Sigmoid colon (tissue), 7 donors: Measurements from ENCODE around the gene CEACAM19. TPM values are rescaled to one million over a fixed set of nuclear protein-coding genes. Genes with fewer than 3 reads are reported as not detected.
A peak's percentile ranks its signal among the peaks of the same experiment; 100 is the strongest.

ENCODE experiments used
- DNase-seq: peaks from one replicate; pipeline ENCODE4 v3.0.0-alpha.2; 2019
- H3K27ac ChIP-seq, 4 donors: fragments of 200-600 bp; sonication (generic); one replicate each; pipeline ENCODE4 v1.5.1; 2016 to 2019; ENCODE audit warnings: mild to moderate bottlenecking in 1 of 4
- H3K27me3 ChIP-seq, 3 donors: fragments of 200-600 bp; sonication (generic); one replicate each; pipeline ENCODE4 v1.5.1; 2019; ENCODE audit warnings: mild to moderate bottlenecking in 1 of 3
- H3K36me3 ChIP-seq, 4 donors: fragments of 200-600 bp; sonication (generic); one replicate each; pipeline ENCODE4 v1.5.1; 2016 to 2019
- H3K4me1 ChIP-seq, 4 donors: fragments of 200-600 bp; sonication (generic); one replicate each; pipeline ENCODE4 v1.5.1; 2017 to 2019
- H3K4me3 ChIP-seq, 4 donors: fragments of 200-600 bp; sonication (generic); one replicate each; pipeline ENCODE4 v1.5.1; 2017 to 2019; ENCODE audit warnings: mild to moderate bottlenecking in 2 of 4, moderate library complexity in 1 of 4
- H3K9me3 ChIP-seq, 4 donors: fragments of 200-600 bp in 3 of 4; sonication (generic) in 3 of 4; one replicate each; pipeline versions ENCODE4 v1.5.1 to v1.6.1; 2013 to 2019
- EP300 ChIP-seq, 4 donors: sonication (generic); formaldehyde crosslinking; IDR thresholded peaks; one replicate each; pipeline ENCODE4 v1.6.1; 2017; ENCODE audit warnings: antibody characterized with exemption in 4 of 4
- POLR2A ChIP-seq, 2 donors: fragments of 450-650 bp; IDR thresholded peaks; one replicate each; pipeline ENCODE4 v1.6.1; 2016; ENCODE audit warnings: antibody characterized with exemption in 2 of 2, mild to moderate bottlenecking in 2 of 2, moderate library complexity in 2 of 2
- POLR2AphosphoS5 ChIP-seq, 4 donors: sonication (generic); formaldehyde crosslinking; IDR thresholded peaks; one replicate each; pipeline ENCODE4 v1.6.1; 2017; ENCODE audit warnings: antibody characterized with exemption in 4 of 4
- WGBS, 2 donors: extraction: QIAGEN DNeasy Blood & Tissue Kit; methylation state at CpG; one replicate each; pipeline ENCODE4 v1.1.7; 2013; 5-methylcytosine and 5-hydroxymethylcytosine counted together
- intact Hi-C: fragments of 100-400 bp; cut with DNase I; formaldehyde crosslinking; loops from one replicate; pipeline ENCODE4 v1.15.1; 2023
- polyA plus RNA-seq, 3 donors: library from polyadenylated mRNA; stranded (reverse); fragments of 200-250 nt; gene quantifications; one replicate each; pipeline ENCODE4 v1.2.3, GENCODE V29; 2013
- total RNA-seq, 4 donors: library from RNA; depleted of rRNA; stranded (reverse); fragments of >200 nt; gene quantifications; one replicate each; pipeline ENCODE4 v1.1.0, GENCODE V29; 2016
- TF ChIP-seq, protein P1 (sequence below), 4 experiments: fragments of 450-650 bp in 3 of 4; fragments of 200-600 bp in 1 of 4; IDR thresholded peaks; one replicate each; pipeline ENCODE4 v1.5.1; 2016 to 2019; ENCODE audit warnings: antibody characterized with exemption in 4 of 4, mild to moderate bottlenecking in 3 of 4, moderate library complexity in 2 of 4
- donor health status: healthy with polysubstance abuse.
- donor health status: Bipolar disorder and iron deficiency.
- donor health status: healthy.

The CEACAM19 gene
- total and polyA plus RNA-seq, 7 donors, result 0.60 to 5.3 (median 1.4) TPM

- Histone ChIP-seq H3K36me3 (peaks cover 4 to 63% (median 26%) of the 10 kb centered on the region in 4 donors), H3K9me3 (no peaks in the 10 kb centered on the region), H3K4me1 (peaks cover 0 to 26% (median 6%) of the 10 kb centered on the region in 4 donors), H3K4me3 (no peak overlapping the region), H3K27me3 (no peaks in the 10 kb centered on the region), H3K27ac (no peak overlapping the region)
- no peak for DNase-seq
- intact Hi-C loops, result no loop called here
- WGBS, 2 donors, result 87 to 93% methylated on average over 15 of the region's 15 CpGs
- TF ChIP-seq, protein P1, sequence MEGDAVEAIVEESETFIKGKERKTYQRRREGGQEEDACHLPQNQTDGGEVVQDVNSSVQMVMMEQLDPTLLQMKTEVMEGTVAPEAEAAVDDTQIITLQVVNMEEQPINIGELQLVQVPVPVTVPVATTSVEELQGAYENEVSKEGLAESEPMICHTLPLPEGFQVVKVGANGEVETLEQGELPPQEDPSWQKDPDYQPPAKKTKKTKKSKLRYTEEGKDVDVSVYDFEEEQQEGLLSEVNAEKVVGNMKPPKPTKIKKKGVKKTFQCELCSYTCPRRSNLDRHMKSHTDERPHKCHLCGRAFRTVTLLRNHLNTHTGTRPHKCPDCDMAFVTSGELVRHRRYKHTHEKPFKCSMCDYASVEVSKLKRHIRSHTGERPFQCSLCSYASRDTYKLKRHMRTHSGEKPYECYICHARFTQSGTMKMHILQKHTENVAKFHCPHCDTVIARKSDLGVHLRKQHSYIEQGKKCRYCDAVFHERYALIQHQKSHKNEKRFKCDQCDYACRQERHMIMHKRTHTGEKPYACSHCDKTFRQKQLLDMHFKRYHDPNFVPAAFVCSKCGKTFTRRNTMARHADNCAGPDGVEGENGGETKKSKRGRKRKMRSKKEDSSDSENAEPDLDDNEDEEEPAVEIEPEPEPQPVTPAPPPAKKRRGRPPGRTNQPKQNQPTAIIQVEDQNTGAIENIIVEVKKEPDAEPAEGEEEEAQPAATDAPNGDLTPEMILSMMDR (IDR thresholded peaks at IDR 0.05), result no peak
- TF ChIP-seq EP300 (IDR thresholded peaks at IDR 0.05), result no peak
- no peak for TF ChIP-seq POLR2AphosphoS5 (IDR thresholded peaks at IDR 0.05)
- TF ChIP-seq POLR2A (IDR thresholded peaks at IDR 0.05), result no peak
Measured at GRCh38 chr19:44649578-44650145, 21.6 kb upstream of the CEACAM19 start.

DNA sequence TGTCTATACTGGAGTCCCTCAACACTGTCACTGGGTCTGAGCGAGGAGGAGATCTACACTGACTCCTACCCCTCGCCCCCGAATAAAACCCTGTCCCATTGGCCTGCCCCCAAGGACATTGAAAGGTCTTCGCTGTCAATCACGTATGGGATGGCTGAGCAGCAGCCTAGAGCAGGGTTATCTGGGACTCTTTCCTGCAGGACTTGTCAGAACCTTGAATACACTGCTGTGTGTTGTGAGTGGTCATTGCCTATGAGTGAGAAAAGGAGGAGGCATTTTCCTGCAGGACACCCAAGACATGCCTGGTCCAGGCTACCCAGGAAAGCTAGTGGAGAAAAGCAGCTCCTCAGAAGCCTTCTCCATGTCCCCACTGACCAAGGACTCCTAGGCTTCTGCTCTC, 17.9 kb upstream of the CEACAM19 start:
- no peaks in the 10 kb centered on the region for H3K27me3 ChIP-seq
- DNase-seq, result no peak
- peaks cover 4 to 83% (median 29%) of the 10 kb centered on the region in 4 donors for H3K36me3 ChIP-seq
- H3K4me1 ChIP-seq, result peaks cover 0 to 10% (median 3%) of the 10 kb centered on the region in 4 donors
- no peaks in the 10 kb centered on the region for H3K9me3 ChIP-seq
- TF ChIP-seq POLR2AphosphoS5 (IDR thresholded peaks at IDR 0.05) (no peak), POLR2A (IDR thresholded peaks at IDR 0.05) (no peak), EP300 (IDR thresholded peaks at IDR 0.05) (no peak)
- TF ChIP-seq, protein P1 (IDR thresholded peaks at IDR 0.05), result no peak
- intact Hi-C loops, result no loop called here
- no peak overlapping the region for H3K4me3 ChIP-seq
- WGBS, 2 donors, result 92 to 96% methylated on average over 5 of the region's 5 CpGs
- no peak overlapping the region for H3K27ac ChIP-seq

DNA sequence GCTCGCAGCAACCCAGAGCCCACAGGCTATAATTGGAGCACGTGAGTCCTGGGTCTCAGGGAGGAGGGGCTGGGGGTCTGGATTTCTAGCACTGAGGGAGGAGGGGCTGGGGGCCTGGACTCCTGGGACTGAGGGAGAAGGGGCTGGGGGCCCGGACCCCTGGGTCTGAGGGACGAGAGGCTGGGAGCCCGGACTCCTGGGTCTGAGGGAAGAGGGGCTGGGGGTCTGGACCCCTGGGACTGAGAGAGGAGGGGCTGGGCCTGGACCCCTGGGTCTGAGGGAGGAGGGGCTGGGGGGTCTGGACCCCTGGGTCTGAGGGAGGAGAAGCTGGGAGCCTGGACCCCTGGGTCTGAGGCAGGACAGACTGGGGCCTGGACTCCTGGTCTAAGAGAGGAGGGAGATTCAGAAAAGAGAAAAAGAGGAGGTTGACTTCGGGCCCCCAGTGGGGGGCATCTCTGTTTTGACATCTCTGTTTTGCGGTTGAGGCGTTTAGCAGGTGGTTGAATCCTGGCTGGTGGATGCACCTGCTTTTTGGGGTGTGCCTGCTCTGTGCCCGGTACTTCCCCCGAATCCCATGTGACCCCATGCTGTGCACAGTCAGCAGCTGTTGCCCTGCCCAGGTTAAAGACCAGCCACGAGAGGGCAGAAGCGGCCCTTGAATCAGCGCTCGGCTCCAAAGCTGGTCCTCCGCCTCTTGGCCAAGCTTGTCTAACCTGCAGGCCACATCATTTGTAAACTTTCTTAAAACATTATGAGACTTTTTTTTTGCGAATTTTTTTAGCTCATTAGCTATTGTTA, 17.1 kb upstream of the CEACAM19 start:
- Histone ChIP-seq H3K9me3 (no peaks in the 10 kb centered on the region), H3K27me3 (no peaks in the 10 kb centered on the region), H3K27ac (no peak overlapping the region), H3K36me3 (peaks cover 4 to 91% (median 32%) of the 10 kb centered on the region in 4 donors), H3K4me3 (no peak overlapping the region), H3K4me1 (peaks cover 0 to 5% (median 0%) of the 10 kb centered on the region in 4 donors)
- WGBS, 2 donors, result 34 to 40% methylated on average over 16 of the region's 16 CpGs
- DNase-seq, result peak; percentile 77
- intact Hi-C loops, result no loop called here
- TF ChIP-seq, protein P1 (IDR thresholded peaks at IDR 0.05), result peak in 3 of 4 experiments; percentile 5 to 32 (median 27)
- no peak for TF ChIP-seq POLR2A (IDR thresholded peaks at IDR 0.05)

- WGBS, 2 donors, result 43 to 44% methylated on average over 25 of the region's 25 CpGs
- no peaks in the 10 kb centered on the region for H3K27me3 ChIP-seq
- peak; percentile 69 for DNase-seq
- H3K9me3 ChIP-seq, result no peaks in the 10 kb centered on the region
- no peak overlapping the region for H3K27ac ChIP-seq
- peaks cover 0 to 94% (median 18%) of the 10 kb centered on the region in 4 donors for H3K36me3 ChIP-seq
- no peak overlapping the region for H3K4me3 ChIP-seq
- H3K4me1 ChIP-seq, result peaks cover 0 to 5% (median 0%) of the 10 kb centered on the region in 4 donors
- intact Hi-C loops, result loop anchor here (2.0 kb wide), 1 partner anchor 87 kb away; no protein-coding TSS in a partner anchor
- TF ChIP-seq POLR2AphosphoS5 (IDR thresholded peaks at IDR 0.05), result no peak
- TF ChIP-seq, protein P1 (IDR thresholded peaks at IDR 0.05), result peak; percentile 71 to 93 (median 83)
Measured at GRCh38 chr19:44657211-44657921, 13.9 kb upstream of the CEACAM19 start.
